Liver (tissue), 3 donors: ENCODE measurements around the gene FBN3.

Source experiments
- EGR1 ChIP-seq, 2 donors: IDR thresholded peaks; 2 replicates each; pipeline ENCODE4 v1.6.1; 2016 to 2018; ENCODE audit warnings: antibody characterized with exemption in 2 of 2, low read depth in 2 of 2
- FOXA1 ChIP-seq: IDR thresholded peaks from 2 replicates; pipeline ENCODE4 v1.6.1; 2016; ENCODE audit warnings: antibody characterized with exemption
- GABPA ChIP-seq, 2 donors: IDR thresholded peaks in 1 of 2; conservative IDR thresholded peaks in 1 of 2; 2 replicates each; pipeline ENCODE4 v1.6.1; 2016; ENCODE audit warnings: antibody characterized with exemption in 2 of 2, mild to moderate bottlenecking in 1 of 2, moderate library complexity in 1 of 2
- JUND ChIP-seq, 2 donors: IDR thresholded peaks; 2 replicates each; pipeline ENCODE4 v1.6.1; 2016; ENCODE audit warnings: antibody characterized with exemption in 2 of 2
- RAD21 ChIP-seq, 2 donors: IDR thresholded peaks; 2 replicates each; pipeline ENCODE4 v1.6.1; 2016; ENCODE audit warnings: antibody characterized with exemption in 2 of 2, mild to moderate bottlenecking in 2 of 2
- SP1 ChIP-seq: IDR thresholded peaks from 2 replicates; pipeline ENCODE4 v1.6.1; 2018; ENCODE audit warnings: antibody characterized with exemption, mild to moderate bottlenecking
- YY1 ChIP-seq: IDR thresholded peaks from 2 replicates; pipeline ENCODE4 v1.6.1; 2016; ENCODE audit warnings: antibody characterized with exemption, mild to moderate bottlenecking
- TF ChIP-seq, protein P1 (sequence below): IDR thresholded peaks from 2 replicates; pipeline ENCODE4 v1.6.1; 2016; ENCODE audit warnings: antibody characterized with exemption
- TF ChIP-seq, protein P2 (sequence below): IDR thresholded peaks from 2 replicates; pipeline ENCODE4 v1.6.1; 2016; ENCODE audit warnings: antibody characterized with exemption
- TF ChIP-seq, protein P3 (sequence below): fragments of 150-350 bp; IDR thresholded peaks from 2 replicates; pipeline ENCODE4 v1.5.1; 2017; ENCODE audit warnings: improper control_type of control experiment, low read depth, low read length; ENCODE audit not compliant: missing input control
- donor health status: healthy.
- donor health status: healthy.

DNA sequence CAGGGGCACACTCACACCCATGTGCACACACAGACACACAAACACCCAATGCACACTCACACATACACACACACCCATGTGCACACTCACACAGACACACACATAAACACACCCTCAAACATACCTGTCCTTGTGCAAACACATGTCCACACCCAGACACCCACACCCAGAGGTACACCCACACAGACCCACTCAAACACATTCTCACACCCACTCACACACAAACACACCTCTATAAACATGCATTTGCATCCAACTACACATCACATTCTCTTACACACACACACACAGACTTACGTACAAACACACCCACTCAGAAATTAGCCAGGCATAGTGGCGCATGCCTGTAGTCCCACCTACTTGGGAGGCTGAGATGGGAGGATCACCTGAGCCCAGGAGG lies 31.4 kb downstream of the FBN3 start:
- TF ChIP-seq RAD21 (IDR thresholded peaks at IDR 0.05), result no peak
- TF ChIP-seq, protein P1, sequence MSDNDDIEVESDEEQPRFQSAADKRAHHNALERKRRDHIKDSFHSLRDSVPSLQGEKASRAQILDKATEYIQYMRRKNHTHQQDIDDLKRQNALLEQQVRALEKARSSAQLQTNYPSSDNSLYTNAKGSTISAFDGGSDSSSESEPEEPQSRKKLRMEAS, result no peak
- TF ChIP-seq, protein P2, sequence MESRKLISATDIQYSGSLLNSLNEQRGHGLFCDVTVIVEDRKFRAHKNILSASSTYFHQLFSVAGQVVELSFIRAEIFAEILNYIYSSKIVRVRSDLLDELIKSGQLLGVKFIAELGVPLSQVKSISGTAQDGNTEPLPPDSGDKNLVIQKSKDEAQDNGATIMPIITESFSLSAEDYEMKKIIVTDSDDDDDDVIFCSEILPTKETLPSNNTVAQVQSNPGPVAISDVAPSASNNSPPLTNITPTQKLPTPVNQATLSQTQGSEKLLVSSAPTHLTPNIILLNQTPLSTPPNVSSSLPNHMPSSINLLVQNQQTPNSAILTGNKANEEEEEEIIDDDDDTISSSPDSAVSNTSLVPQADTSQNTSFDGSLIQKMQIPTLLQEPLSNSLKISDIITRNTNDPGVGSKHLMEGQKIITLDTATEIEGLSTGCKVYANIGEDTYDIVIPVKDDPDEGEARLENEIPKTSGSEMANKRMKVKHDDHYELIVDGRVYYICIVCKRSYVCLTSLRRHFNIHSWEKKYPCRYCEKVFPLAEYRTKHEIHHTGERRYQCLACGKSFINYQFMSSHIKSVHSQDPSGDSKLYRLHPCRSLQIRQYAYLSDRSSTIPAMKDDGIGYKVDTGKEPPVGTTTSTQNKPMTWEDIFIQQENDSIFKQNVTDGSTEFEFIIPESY, result no peak
- TF ChIP-seq YY1, result no peak
- TF ChIP-seq EGR1 (IDR thresholded peaks at IDR 0.05; ENCODE audit: low read depth in 2 of 2), result no peak
- TF ChIP-seq FOXA1, result no peak
- TF ChIP-seq, protein P3, sequence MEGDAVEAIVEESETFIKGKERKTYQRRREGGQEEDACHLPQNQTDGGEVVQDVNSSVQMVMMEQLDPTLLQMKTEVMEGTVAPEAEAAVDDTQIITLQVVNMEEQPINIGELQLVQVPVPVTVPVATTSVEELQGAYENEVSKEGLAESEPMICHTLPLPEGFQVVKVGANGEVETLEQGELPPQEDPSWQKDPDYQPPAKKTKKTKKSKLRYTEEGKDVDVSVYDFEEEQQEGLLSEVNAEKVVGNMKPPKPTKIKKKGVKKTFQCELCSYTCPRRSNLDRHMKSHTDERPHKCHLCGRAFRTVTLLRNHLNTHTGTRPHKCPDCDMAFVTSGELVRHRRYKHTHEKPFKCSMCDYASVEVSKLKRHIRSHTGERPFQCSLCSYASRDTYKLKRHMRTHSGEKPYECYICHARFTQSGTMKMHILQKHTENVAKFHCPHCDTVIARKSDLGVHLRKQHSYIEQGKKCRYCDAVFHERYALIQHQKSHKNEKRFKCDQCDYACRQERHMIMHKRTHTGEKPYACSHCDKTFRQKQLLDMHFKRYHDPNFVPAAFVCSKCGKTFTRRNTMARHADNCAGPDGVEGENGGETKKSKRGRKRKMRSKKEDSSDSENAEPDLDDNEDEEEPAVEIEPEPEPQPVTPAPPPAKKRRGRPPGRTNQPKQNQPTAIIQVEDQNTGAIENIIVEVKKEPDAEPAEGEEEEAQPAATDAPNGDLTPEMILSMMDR, result no peak
- TF ChIP-seq JUND (IDR thresholded peaks at IDR 0.05), result no peak
- TF ChIP-seq SP1, result no peak
- no peak for TF ChIP-seq GABPA (IDR thresholded peaks at IDR 0.05 in 1 of 2, conservative IDR thresholded peaks at IDR 0.05 in 1 of 2)
